Measurements from ENCODE around the gene ERFL.

ERFL gene

DNA sequence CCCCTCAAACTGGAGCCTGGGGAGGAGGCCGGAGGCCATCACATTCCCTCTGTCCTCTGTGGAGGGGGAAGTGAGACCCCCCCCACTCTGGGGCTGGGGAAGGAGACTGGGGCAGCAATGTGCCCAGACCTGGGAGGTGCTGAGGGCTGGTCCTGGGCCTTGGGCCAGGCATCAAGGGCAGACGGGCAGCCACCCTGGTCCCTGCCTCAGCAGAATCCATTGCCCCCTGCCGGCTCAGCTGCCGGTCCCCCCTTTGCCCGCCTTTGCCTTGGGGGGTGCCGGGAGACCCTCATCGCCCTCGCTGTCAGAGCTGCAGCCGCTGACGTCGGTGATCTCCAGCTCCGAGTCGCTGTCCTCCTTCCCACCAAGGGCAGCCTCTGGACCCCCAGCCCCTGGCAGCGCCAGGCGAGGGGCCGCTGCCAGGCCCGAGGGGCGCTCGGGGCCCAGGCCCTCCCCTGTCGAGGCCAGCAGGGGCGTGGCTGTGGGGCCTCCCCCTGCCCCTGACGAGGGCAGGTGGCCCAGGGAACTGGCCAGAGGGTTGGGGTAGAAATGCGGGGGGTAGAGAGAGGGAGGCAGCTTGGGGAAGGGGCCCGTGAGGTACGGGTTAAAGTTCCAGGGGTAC is 20.1 kb downstream of the ERFL start:
- peaks cover 9% of the 10 kb centered on the region for H3K4me1 ChIP-seq (ENCODE audit: insufficient read depth, low read length)
- H3K9ac ChIP-seq (ENCODE audit: low read depth, low read length): no peak overlapping the region
- H3K9me3 ChIP-seq (ENCODE audit: control insufficient read depth, insufficient read depth, low read length): no peaks in the 10 kb centered on the region
- H3K36me3 ChIP-seq (ENCODE audit: insufficient read depth, low read length): peaks cover 4% of the 10 kb centered on the region; the same call in 1 of the 2 replicates

DNA sequence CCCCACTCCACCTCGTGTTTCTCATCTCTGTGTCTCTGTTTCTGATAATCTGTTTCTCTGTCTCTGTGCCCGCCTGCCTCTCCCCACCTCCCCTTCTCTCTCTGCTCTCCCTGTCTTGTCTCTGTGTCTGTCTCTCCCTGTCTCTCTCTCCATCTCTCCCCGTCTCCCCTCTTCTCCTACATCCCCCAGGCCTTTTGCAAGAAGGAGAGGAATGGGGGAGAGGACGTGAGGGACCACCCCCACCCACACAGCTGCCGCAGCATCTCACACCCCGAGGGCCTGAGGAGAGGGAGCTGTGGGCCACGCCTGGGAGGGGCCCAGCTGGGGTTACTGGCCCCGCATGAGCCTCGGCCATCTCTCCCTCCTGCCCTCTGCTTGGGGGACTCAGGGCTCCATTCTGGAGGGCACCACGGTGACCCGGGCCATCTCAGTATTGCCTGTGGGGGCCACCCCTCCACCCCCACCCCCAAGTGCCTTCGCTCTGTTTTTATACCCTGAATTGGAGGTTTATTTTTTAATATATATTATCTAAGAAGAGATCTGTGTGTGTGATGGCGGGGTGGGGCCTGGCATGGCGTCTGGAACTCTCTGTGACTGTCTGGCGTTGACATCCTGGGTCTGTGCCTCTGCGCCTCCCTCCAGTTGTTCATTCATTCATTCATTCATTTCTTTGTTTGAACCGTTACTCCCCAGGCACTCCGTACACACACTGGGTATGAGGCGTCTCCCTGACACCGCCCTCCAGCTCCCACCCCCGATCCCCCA is 21.2 kb downstream of the ERFL start:
- Histone ChIP-seq H3K4me1 (ENCODE audit: insufficient read depth, low read length) (peaks cover 5% of the 10 kb centered on the region), H3K9ac (ENCODE audit: low read depth, low read length) (no peak overlapping the region), H3K36me3 (ENCODE audit: insufficient read depth, low read length) (peaks cover 4% of the 10 kb centered on the region; the same call in 1 of the 2 replicates), H3K9me3 (ENCODE audit: control insufficient read depth, insufficient read depth, low read length) (no peaks in the 10 kb centered on the region)

DNA sequence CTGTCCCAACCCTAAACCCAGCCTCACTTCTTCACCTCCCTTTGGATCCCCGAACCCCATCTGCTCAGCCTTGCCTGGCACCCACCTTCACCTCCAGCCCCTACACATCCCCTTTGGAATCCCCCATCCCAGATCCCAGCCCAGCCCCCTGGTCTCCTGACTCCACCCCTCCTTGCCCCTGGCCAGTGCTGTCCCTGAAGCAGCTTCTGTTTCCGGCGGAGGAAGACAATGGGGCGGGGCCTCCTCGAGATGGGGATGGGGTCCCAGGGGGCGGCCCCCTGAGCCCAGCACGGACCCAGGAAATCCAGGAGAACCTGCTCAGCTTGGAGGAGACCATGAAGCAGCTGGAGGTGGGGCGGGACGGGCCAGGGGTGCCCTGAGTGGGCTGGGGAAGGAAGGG is 22.0 kb downstream of the ERFL start:
- Histone ChIP-seq H3K9me3 (ENCODE audit: control insufficient read depth, insufficient read depth, low read length) (no peaks in the 10 kb centered on the region), H3K9ac (ENCODE audit: low read depth, low read length) (no peak overlapping the region), H3K4me1 (ENCODE audit: insufficient read depth, low read length) (no peaks in the 10 kb centered on the region), H3K36me3 (ENCODE audit: insufficient read depth, low read length) (peaks cover 4% of the 10 kb centered on the region; the same call in 1 of the 2 replicates)

DNA sequence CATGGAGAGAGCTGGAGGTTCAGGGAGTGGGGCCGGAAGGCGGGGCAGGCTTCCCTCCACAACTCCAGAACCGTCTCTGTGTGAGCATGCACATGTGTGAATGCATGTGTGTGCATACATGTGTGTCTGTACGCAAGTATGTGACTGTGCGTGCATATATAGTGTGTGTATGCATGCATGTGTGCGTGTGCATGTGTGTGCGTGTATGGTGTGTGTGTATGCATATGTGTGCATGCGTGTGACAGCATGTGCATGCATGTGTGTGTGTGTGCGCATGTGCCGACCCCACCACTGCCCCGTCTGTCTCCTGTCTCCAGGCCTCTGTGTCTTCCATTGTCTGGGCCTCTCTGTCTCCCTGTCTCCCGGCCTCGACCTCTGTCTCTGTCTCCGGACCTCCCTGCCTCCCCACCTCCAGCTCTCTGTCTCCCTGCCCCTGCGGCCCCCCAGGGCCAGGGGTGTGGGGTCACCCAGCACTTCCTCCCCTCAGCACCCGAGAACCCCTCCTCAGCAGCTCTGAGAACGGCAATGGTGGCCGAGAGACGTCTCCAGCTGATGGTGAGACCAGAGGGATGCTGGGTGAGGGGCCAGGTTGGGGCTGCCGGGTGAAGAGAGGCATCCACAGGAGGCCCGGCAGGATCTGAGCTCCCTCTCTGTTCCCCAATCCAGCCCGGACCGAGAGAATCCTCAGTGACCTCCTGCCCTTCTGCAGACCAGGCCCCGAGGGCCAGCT is 22.8 kb downstream of the ERFL start:
- peaks cover 4% of the 10 kb centered on the region for H3K36me3 ChIP-seq (ENCODE audit: insufficient read depth, low read length)

DNA sequence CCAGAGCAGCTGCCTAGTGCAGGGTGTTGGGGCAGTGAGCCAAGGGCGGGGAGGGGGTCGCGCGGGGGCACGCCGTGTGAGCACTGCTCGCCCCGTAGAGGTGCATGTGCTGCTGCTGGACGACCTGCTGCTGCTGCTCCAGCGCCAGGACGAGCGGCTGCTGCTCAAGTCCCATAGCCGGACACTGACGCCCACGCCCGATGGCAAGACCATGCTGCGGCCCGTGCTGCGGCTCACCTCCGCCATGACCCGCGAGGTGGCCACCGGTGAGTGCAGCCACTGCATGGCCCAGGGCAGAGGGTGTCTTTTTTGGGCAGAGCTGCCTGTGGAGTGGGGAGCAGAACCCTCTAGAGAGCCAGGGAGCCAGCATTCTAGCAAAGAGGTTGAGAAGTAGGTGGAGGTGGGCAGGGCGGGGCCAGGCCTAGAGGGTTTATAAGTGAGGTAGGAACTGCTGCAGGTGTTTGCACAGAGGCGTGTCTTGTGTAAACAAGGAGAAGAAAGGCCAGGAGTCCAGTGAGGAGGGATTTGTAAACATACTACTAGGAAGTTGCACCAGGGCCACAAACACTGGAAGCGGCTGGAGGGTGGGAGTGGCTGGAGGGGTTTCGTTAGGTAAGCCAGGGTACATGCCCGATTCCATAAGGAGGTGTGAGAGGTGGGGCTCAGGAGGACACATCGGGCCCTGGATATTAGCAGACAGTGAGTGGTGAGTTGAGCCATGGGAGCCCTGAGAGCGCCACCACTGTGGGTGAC is 24.0 kb downstream of the ERFL start:
- no peak overlapping the region for H3K9ac ChIP-seq (ENCODE audit: low read depth, low read length)
- no peaks in the 10 kb centered on the region for H3K9me3 ChIP-seq (ENCODE audit: control insufficient read depth, insufficient read depth, low read length)
- H3K36me3 ChIP-seq (ENCODE audit: insufficient read depth, low read length): peaks cover 4% of the 10 kb centered on the region
- no peaks in the 10 kb centered on the region for H3K4me1 ChIP-seq (ENCODE audit: insufficient read depth, low read length)

More for the DNA sequence above, 22.8 kb downstream of the ERFL start:
- Histone ChIP-seq H3K9me3 (ENCODE audit: control insufficient read depth, insufficient read depth, low read length) (no peaks in the 10 kb centered on the region), H3K4me1 (ENCODE audit: insufficient read depth, low read length) (no peaks in the 10 kb centered on the region), H3K9ac (ENCODE audit: low read depth, low read length) (no peak overlapping the region)

DNA sequence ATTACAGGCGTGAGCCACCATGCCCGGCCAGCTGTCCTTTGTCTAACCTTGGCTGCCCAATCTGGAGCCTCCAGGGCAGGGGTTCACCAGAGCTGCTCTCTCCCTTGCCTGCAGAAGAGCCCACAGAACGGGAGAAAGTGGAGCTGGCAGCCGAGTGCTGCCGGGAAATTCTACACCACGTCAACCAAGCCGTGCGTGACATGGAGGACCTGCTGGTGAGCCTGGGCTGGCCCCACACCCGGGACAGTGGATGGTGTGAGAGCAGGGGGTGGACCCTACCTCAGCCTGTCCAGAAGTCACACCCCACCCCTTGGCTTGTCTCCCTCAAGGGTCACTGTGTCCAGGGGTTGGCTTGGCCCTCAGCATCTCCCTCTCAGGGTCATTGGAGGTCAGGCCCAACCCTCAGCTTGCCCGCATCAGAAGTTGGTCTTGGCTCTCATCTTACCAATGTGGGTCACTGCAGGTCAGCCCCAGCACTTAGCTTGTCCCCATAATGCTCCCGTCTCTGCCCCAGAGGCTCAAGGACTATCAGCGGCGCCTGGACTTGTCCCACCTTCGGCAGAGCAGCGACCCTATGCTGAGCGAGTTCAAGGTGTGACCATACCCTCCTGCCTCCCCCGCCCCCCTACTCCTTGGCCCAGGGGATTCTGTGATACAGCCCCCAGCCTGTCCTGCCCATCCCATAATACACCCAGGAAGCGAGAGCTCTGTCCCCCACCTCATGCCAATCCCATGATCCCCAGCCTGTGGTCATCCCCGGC is 24.9 kb downstream of the ERFL start:
- peaks cover 4% of the 10 kb centered on the region for H3K36me3 ChIP-seq (ENCODE audit: insufficient read depth, low read length)
- H3K9ac ChIP-seq (ENCODE audit: low read depth, low read length): no peak overlapping the region
- no peaks in the 10 kb centered on the region for H3K4me1 ChIP-seq (ENCODE audit: insufficient read depth, low read length)
- no peaks in the 10 kb centered on the region for H3K9me3 ChIP-seq (ENCODE audit: control insufficient read depth, insufficient read depth, low read length)

DNA sequence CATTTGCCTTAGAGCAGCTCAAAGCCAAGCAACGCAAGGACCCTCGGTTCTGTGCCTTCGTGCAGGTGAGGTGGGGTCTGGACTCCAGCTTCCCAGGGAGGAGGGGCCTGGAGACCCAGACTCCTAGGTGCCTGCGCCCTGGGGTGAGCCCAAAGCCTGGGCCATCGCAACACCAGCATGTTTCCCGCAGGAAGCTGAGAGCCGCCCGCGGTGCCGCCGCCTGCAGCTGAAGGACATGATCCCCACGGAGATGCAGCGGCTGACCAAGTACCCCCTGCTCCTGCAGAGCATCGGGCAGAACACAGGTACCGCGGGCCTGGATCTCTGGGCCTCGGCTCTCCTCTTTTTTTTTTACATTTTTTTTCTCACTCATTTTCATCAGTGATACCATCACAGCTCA is 25.7 kb downstream of the ERFL start:
- H3K9ac ChIP-seq (ENCODE audit: low read depth, low read length): no peak overlapping the region
- no peaks in the 10 kb centered on the region for H3K4me1 ChIP-seq (ENCODE audit: insufficient read depth, low read length)
- peaks cover 4% of the 10 kb centered on the region for H3K36me3 ChIP-seq (ENCODE audit: insufficient read depth, low read length)
- H3K9me3 ChIP-seq (ENCODE audit: control insufficient read depth, insufficient read depth, low read length): no peaks in the 10 kb centered on the region

DNA sequence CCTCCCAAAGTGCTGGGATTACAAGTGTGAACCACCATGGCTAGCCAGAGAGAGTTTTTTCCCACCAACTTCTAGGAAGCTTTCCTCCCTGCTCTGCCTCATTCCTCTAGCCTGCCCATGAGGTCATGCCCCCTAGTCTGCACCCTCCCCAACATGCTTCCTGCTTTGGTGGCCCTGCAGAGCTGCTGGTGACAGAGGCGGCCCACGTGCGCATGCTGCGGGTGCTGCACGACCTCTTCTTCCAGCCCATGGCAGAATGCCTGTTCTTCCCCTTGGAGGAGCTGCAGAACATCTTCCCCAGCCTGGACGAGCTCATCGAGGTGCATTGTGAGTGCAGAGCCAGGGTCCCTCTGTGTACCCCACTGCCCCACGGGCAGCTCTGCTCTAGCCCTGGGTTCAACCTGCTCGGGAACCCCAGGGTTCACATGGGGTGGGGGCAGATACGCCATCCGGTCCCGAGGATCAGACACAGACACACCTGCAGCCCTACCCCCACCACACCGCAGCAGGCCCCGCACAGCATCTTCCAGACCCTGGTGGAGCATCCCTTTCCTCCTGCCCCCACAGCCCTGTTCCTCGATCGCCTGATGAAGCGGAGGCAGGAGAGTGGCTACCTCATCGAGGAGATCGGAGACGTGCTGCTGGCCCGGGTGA is 26.4 kb downstream of the ERFL start:
- H3K9ac ChIP-seq (ENCODE audit: low read depth, low read length): no peak overlapping the region
- no peaks in the 10 kb centered on the region for H3K9me3 ChIP-seq (ENCODE audit: control insufficient read depth, insufficient read depth, low read length)
- peaks cover 4% of the 10 kb centered on the region for H3K36me3 ChIP-seq (ENCODE audit: insufficient read depth, low read length)
- no peaks in the 10 kb centered on the region for H3K4me1 ChIP-seq (ENCODE audit: insufficient read depth, low read length)

DNA sequence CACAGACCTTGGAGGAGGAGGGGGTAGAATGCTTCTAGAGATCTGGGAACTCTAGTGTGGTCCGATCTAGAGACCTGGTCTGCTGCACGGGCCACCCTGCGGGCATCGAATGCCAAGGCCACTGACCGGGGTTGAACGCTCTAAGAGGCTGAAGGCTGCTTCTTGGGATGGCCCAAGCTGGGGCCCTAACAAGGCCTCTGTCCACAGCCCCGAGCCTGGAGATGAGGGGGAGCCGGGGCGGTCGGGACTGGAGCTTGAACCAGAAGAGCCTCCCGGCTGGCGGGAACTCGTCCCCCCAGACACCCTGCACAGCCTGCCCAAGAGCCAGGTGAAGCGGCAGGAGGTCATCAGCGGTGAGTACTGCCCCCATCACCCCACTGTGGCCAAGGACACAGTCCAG is 30.0 kb downstream of the ERFL start:
- Histone ChIP-seq H3K9me3 (ENCODE audit: control insufficient read depth, insufficient read depth, low read length) (no peaks in the 10 kb centered on the region), H3K9ac (ENCODE audit: low read depth, low read length) (no peak overlapping the region), H3K36me3 (ENCODE audit: insufficient read depth, low read length) (no peaks in the 10 kb centered on the region; the same call in none of the 2 replicates), H3K4me1 (ENCODE audit: insufficient read depth, low read length) (no peaks in the 10 kb centered on the region; the same call in 1 of the 2 replicates)

DNA sequence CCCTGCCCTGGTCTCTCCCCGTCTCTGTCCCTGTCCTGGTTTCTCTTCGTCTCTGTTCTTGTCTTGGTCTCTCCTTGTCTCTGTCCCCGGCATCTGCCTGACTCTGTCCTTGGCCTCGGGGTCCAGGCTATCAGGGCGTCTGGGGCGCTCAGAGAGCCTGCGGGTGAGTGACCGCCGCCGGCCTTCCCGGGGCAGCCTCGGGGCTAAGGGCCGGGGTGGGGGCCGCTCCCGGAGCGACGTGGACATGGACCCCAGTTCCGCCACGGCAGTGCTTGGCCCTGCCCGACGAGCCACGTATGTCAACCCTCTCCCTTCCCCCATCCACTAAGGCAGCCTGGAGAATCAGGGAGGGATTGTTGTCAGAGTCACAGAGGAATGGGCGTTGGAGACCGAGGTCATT is 30.4 kb downstream of the ERFL start:
- Histone ChIP-seq H3K9me3 (ENCODE audit: control insufficient read depth, insufficient read depth, low read length) (no peaks in the 10 kb centered on the region), H3K36me3 (ENCODE audit: insufficient read depth, low read length) (no peaks in the 10 kb centered on the region; the same call in none of the 2 replicates), H3K4me1 (ENCODE audit: insufficient read depth, low read length) (no peaks in the 10 kb centered on the region; the same call in 1 of the 2 replicates), H3K9ac (ENCODE audit: low read depth, low read length) (no peak overlapping the region)

DNA sequence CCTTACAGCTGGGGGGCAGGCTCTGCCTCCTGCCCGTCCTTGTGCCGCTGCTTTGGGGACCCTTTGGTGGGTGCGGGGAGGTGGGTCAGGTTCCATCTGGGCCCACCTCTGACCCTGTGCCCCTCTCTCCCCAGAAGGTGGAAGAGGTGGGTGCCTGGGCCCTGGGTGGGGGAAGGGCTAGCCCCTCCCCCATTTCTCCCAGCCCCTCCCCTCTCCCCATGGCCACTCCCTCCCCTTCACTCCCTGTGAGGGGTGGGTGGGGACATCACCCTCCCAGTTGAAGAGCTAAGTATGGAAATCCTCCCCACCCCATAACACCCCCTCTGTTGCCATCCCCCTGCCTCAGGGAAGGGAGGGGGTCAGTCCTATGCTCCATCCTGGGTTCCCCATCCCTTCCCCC is 31.1 kb downstream of the ERFL start:
- Histone ChIP-seq H3K9ac (ENCODE audit: low read depth, low read length) (no peak overlapping the region), H3K9me3 (ENCODE audit: control insufficient read depth, insufficient read depth, low read length) (no peaks in the 10 kb centered on the region), H3K4me1 (ENCODE audit: insufficient read depth, low read length) (no peaks in the 10 kb centered on the region; the same call in 1 of the 2 replicates), H3K36me3 (ENCODE audit: insufficient read depth, low read length) (no peaks in the 10 kb centered on the region; the same call in none of the 2 replicates)

DNA sequence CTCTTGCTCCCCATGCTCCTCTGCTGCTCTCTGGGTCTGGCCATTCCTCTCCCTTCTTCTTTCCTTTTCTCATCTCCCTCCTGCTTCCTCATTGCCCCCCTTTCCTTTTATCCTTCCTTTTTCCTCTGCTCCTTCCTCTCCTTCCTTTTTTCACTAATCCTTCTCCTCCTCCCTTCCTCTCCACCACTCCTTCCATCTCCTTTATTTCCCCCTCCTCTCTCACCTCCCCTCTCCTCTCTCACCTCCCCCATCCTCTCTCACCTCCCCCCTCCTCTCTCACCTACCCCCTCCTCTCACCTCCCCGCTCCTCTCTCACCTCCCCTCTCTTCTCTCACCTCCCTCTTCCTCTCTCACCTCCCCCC is 31.7 kb downstream of the ERFL start:
- Histone ChIP-seq H3K4me1 (ENCODE audit: insufficient read depth, low read length) (no peaks in the 10 kb centered on the region; the same call in 1 of the 2 replicates), H3K36me3 (ENCODE audit: insufficient read depth, low read length) (no peaks in the 10 kb centered on the region; the same call in none of the 2 replicates), H3K9me3 (ENCODE audit: control insufficient read depth, insufficient read depth, low read length) (no peaks in the 10 kb centered on the region), H3K9ac (ENCODE audit: low read depth, low read length) (no peak overlapping the region)
